Stimulated activated CD8-positive, alpha-beta memory T cell treated with anti-CD3 and anti-CD28 coated beads, Interleukin-15, amount 100 ng/mL, for 48 hours (primary cell): Measurements from ENCODE around the gene CDON.

Experiments
- DNase-seq, 2 donors: peaks; one replicate each; pipeline ENCODE4 v3.0.0-alpha.2; 2020; ENCODE audit warnings: low read depth in 2 of 2

Gene CDON

DNA sequence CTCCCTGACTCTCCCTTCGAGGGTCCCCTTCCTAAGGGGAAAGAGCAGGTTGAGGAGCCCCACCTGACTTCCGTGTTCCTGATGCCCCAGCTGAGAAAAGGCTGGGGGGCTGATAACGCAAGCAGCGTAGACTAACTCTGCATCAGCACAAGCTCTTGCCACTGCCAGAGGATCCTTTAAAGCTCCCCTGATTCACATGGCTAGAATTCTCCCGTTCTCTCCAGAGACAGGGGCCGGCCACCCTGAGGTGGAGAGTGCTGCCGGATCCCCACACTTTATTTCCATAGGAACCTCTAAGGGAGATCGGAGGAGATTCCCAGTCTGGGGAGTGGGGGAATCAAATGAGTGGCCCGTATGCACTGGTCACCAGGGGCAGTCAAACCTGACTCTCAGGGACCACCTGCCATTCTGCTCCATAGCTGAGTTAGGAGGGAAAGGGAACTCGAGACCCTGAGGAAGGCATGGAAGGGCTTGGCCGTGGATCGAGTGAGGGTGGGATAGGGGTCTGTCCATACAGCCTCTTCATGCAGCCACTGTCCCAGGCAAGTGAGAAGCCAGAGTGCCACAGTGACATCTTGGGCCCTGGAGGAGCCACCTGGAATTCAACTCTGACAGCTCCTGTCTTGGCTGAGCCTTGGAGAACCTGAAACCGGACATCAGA is 118.2 kb downstream of the CDON start:
- no peak for DNase-seq

DNA sequence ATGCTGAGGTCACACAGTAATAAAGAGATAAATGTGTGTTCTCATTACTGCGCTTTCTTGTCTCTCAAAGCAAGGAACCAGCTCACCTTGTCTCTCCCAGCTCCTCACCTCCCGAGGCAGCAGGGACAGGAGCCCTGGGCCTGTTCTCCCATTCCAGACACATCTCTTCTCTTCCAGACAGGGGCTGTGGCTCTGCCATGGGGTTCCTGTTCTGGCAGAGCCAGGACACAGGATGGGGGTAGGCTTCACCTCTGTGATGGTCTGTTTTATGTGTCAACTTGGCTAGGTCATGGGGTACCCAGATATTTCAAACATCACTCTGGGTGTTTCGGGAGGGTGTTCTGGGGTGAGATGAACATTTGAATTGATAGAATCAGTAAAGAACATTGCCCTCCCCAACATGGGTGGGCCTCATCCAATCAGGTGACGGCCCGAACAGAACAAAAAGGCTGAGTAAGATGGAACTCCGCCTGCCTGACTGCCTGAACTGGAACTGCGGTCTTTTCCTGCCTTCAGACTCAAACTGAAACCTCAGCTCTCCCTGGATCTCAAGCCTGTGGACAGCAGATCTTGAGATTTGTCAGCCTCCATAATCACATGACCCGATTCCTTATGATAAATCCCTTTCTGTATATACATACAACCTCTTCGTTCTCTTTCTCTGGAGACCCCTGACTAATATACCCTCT is 118.9 kb downstream of the CDON start:
- no peak for DNase-seq

DNA sequence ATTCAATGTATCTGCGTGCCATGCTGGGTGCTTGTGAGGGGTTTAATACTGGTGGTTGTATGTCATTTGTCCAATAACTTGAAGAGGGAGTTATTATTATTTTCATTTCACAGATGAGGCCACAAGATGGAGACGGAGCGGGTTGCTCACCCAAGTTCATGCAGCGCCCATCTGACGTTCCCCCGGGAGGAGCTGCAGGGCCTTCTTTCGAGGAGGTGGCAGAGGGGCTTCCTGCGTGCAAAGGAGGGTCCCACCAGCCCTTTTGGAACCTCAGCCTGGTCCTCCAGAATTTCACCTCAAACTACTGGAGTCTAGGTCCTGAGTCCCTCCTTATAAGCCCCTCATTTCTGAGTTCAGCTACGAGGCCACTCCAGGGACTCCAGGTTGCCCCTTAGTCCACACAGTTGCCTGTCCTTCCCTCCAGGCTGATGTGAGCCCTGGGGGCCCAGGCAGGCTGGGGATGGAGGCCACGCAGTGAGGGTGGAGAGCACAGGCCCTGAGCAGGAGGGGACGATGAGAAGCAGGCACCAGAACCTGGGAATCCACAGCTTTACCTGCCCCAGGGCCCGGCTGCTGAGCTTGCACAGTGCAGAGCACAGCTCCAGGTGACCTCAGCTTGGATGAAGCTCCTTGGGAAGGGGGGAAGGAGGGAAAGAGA is 119.8 kb downstream of the CDON start:
- no peak for DNase-seq

DNA sequence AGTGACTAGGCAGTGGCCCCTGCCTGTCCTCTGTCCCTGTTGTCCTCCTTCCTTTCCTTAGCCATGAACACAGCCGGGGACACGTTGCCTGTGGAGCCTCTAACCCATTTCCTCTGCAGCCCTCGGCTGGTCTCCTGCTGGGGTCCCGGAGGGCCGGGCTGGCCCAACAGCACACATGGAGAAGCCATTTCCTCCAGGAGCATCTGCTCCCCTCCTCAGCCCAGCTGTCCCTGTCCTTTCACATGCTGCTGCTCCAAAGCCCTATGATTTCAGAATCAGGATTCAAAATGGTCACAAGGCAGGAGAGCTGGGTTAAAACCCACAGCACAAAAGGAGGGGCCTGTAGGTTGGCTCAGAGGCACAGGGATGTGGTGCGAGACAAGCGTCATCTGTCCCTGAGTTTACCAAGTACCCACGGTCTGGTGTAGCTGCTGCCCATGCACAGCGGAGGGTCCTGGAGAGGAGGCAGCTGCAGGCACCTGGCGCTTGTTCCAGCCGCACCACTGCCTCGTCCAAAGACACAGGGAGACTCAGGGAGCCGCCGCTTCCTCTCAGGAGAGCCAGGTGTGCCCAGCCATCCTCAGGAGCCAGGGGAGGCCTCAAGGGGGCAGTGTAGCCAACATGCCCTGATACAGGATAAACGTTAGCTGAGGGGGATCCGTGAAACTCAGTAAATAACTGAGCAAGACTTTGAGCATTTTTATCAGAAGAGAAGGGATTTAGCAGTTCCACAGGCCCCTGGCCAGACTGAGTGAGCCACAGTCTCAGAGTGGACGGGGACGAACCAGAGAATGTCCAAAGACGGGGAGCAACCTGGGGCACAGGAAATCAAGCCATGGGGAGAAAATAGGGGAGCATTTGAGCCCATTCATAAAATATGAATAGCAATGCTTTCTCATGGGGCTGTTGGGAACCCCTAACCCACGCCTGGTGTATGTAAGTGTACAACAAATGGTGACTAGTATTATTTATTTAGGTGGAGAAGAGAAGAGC is 120.8 kb downstream of the CDON start:
- peak; percentile 22 to 25 for DNase-seq

DNA sequence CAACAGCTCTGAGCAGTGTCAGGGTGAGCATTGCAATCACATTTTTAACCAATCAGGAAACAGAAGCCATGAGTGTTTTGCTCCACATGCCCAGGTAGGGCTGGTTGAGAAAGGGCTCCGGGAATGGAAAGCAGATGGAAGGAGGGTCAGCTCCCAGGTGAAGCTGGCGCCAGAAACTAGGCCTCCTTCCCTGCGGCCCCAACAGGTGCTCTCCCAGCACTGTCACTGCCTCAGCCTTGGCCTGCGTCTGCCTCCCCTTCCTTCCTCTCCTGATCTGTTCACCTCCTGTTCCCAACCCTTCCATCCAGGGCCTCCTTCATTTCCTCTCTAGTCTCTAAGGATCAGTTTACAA is 121.4 kb downstream of the CDON start:
- DNase-seq = no peak

DNA sequence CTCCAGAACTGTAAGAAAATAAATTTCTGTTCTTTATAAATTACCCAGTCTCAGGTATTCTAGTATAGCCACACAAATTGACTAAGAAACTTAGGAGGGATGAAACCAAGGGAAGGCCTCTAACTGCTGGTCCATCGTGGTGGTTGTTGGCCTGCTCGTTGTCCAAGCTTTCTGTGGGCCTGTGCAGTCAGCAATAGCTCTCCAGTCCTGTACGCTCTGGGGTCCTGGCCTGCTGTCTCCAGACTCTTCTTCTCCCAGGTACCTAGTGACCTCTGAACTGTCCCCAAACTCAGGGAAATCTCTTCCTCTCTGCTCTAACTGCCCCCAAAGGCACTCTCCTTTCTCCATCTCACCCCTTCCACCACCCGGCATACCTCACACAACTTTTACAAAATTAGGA is 122.5 kb downstream of the CDON start:
- no peak for DNase-seq

DNA sequence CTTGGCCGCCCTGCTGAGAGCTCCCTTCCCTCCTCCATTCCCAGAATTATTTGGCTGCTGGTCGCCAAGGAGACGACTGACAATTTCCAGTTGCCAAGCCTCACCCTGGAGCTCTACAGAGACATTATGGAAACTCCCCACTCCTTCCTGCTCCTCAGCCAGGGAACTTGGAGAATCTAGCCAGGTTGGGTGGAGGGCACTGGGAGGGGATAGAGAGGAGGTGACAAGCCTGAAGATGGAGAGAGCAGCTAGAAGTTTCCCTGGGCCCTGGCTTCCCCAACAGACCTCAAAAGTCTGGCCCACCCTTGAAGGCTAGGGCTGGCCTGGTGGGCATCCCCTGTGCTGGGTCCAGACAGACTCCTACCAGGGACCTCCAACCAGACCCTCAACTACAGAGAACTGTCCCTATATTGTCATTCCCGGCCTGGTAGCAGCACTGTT is 123.6 kb downstream of the CDON start:
- DNase-seq = no peak

DNA sequence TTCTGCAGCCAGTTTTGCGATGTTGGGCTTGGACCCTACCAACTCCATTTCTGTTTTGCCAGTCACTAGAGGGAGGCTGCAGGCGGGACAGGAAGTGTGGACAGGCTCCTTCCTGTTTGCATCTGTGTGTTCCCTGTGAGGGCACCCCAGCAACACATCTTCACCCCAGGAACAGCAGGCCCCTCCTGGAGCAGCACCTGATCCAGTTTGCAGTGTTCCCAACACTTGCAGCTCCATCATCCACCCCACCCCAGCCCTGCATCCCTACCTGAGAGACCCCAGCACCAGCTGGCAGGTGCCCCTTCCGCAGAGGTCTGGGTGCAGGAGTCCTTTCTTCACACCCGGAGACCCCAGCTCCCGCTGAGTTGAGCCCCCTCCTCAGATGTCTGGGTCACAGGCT is 124.2 kb downstream of the CDON start:
- DNase-seq = no peak

DNA sequence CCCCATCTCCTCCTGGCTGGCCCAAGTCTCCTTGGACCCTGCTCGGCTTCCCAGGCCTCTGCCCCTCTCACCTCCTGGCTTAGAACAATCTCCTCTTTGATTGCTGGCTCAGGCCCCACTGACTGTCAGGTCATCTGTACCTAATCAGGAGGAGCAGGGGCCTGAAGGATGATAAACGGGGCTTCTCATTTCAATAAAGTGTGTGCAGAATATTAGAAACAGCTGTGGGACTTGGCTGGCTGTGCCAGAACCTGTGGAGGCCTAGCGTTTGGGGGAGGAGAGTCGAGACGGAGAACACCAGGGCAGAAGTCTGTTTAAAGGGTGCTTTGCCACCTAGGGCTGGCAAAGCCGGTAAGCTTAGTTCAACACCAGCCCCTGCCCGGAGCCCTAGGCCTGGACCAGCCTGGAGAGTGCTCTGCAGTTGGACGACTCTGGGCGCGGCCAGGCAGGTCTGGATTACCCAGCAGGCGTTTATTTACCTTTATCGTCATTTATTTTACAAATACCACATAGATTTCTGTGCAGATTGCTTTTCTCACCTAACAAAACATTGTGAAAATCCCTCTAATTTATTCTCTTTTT is 127.0 kb downstream of the CDON start:
- no peak for DNase-seq

DNA sequence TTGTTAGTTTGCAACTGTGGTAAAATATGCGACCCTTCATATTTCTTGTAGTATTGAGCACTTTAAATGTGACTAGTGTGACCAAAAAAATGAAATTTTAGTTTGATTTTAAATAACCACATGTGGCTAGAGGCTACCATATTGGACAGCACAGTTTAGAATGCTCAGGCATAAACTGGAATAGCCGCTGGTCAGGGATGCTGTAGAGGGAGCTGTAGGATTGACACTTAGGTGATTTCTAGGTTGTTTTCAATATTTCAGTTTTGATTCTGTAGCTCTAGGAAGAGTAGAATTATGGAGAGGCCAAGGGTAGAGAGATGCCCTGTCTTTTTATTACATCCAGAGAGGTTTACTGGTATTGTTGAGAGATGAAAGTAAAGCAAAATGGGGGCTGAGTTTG is 127.6 kb downstream of the CDON start:
- no peak for DNase-seq

DNA sequence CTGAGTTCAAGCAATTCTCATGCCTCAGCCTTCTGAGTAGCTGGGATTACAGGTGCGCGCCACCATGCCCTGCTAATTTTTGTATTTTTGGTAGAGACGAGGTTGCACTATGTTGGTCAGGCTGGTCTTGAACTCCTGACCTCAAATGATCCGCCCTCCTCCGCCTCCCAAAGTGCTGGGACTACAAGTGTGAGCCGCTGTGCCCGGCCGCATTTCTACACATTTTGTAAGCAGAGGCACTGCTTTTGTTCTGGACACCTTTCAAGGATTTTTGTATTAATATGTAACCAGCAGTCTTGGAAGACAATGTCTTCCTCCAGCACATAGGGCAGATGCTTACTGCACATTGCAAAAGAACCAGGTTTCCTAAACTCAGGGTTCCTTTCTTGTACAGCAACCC is 128.2 kb downstream of the CDON start:
- no peak for DNase-seq

DNA sequence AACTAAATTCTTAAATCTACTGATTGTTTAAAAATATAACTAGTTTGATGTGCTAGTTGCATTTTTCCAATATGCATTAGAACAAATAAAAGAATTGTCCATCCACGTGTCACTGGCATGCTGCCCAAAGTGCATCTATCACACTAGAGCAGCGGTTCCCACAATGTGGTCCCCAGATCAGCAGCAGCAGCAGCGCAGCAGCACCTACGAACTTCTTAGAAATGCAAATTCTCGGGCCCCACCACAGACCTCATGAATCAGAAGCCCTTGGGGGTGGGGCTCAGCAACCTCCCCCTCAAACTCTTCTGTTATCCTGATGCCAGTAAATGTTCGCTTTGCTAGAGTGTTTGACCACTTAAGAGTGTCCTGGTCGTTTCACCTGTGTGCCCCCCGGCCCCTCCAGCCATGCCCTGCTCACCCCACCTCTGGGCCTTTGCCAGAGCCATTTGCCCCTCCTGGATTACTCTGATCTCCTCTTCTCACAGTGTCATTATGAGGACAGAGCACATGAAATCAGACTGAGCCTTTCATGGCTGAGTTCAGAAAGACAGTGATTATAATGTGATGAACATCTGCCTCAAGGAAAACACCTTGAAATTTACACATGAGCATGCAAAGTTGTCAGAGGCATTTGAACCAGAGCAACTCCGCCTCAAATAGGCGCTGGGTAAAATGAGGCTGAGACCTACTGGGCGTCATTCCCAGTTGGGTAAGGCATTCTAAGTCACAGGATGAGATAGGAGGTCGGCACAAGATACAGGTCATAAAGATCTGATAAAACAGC is 129.4 kb downstream of the CDON start:
- peak; percentile 31 to 35 for DNase-seq

DNA sequence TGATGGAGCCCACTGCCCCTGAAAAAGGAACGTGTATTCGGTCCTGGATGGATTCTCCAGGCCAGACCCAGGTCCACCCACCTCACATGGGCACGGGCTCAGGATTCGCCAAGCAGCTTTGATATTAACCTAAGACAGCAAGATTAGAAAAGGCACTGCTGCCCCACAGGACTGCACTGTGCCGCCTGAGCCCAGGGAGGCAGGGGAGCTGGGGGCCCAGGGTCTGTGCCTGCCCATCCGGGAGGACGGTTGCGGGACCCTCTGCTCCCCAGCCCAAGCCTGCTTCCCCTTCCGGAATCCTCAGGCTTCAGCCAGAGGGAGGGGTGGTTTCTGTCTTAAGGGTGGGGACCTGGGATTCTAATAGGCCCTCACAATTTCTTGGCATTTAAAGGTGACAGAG is 130.4 kb downstream of the CDON start:
- no peak for DNase-seq

DNA sequence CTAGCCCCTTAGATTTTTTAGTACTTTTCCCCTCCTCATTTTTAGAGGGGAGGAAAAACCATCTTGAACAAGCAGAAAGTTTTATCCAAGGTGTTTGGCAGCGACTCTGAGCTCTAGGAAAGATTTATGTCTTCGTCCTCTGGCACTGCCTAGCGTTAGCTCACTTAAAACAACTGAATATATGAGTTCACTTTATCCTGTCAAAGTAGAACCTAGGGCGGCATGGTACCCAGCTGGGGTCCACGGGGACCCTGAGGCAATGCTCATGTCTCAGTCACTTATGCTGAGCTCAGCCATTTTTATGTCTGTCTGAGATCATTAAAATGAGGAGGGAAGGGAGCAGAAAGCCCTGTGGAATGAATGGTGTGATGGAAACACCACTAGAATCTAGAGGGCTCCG is 131.0 kb downstream of the CDON start:
- no peak for DNase-seq

DNA sequence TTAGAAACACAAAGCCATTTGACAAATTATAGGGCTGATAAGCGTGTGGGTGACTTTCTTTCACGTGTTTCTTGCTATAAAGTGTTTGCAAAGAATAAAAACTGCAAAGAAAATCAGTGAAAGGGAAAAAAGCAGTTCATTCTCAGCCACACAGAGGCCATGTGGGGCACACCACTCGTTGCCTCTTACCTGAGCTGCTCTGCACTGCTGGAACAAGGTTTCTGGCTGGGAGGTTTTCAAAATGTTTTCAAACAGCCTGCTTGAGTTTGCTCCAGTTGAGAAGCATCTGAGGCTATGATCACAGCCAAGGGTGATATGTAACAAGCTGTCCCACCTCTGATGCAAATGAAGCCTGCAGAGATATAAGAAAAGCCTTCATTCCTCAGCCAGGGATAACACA is 131.6 kb downstream of the CDON start:
- no peak for DNase-seq

DNA sequence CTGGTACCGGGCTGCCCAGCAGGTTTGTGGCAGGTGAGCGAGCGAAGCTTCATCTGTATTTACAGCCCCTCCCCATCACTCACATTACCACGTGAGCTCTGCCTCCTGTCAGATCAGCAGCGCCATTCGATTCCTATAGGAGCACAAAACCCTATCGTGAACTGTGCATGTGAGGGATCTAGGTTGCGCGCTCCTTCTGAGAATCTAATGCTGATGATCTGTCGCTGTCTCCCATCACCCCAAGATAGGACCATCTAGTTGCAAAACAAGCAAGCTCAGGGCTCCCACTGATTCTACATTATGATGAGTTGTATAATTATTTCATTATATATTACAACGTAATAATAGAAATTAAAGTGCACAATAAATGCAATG is 132.6 kb downstream of the CDON start:
- no peak for DNase-seq

DNA sequence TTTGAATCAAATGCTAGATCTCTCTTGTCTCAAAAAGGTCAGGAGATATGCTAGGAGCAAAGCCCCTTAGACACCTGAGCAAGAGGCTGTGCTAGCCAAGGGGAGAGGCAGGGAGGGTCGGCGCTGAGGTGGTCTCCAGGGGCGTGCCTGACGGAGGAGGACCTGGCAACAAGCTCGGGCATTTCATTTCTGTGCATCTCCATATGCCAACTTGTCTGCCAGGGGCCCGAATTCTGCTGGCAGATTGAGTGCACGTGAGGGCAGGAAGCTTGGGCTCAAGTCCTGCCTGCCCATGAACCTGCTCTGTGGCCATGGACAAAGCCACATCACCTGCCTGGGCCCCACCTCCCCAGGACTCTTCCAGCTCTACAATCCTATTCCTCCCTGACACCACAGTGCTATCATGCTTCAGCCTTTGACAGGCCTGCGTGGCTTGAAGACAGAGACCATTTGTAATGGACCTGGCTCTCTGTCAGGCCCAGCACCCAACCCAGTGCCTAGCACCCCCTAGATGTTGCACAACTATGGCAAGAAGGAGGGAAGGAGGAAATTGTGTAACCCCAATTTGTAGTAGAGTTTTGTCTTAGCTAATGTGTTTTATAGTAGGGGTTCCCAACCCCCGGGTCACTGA is 133.1 kb downstream of the CDON start:
- DNase-seq = no peak

DNA sequence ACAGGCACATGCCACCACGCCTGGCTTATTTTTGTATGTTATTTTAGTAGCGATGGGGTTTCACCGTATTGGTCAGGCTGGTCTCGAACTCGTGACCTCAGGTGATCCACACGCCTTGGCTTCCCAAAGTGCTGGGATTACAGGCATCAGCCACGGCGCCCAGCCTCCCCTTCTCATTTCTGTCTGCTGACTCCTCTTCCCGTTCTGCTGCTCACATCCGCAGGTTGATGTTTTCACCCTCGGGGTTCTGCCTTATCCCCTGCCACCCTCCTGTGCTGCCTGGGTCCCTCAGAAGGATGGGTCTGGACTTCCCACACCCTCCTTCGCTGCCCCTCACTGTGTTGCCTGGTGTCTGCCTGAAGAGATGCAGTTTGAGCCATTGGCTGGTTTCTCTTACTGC is 136.0 kb downstream of the CDON start:
- DNase-seq = no peak

DNA sequence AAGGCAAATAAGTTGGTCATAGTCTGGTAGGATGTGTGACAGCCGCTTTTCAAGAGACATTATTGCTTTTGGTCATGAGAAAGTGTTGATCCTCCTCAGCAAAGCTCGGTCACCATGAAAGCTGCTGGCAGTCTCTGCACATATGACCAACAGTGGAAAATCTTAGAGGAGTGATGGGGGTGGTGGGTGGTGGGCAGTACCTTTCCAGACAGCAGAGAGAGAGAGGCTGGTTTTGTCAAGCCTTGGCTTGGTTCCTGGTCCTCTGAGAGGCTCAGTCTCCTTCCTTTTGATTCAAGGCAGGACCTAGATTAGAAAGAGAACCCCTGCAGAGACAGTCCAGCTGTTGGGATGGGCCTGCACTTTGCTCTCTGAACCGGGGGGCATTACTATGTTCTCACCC is 136.9 kb downstream of the CDON start:
- no peak for DNase-seq

DNA sequence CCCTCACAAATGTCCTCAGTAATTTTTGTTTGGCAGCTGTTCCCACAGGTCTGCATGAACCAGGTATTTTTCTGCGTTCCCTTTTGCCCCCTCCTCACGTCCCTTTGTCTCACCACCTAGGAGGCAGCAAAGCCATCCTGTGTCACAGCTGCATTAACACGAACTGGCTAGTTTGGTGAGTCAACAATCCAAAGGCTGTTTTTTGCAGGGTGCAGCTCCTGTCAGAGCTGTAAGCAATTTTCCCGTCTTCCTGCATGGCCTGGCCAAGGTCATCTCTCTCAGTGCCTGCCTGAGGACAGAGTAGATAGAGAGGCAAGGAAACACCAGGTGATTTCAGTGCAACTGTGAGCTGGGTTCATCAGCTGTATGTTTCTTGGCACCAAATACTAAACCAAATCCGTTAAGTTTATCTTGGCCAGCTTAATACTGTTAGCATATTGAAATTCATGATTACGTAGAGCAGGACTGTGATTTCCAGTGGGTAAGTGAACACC is 137.4 kb downstream of the CDON start:
- DNase-seq = no peak
